PC-3 (cell line): ENCODE measurements around the gene ALG8. TPM values are rescaled to one million over a fixed set of nuclear protein-coding genes. Genes with fewer than 3 reads are reported as not detected.

Experiments used
- ATAC-seq: fragments of 200-7000 bp; cut with Tn5 transposase; 2 replicates; pipeline ENCODE4 v1.9.1; 2020; ENCODE audit warnings: mild to moderate bottlenecking, moderate library complexity
- BruUV-seq: library from RNA; stranded (reverse); fragments of 400-500 nt; replicated peaks from 2 replicates; lab custom pipeline; 2021; lab: Mats Ljungman, UMichigan
- CTCF ChIA-PET: fragments of 300-600 bp; sonication (Branson Sonifier 250); formaldehyde crosslinking; loops from one replicate; lab custom pipeline; 2022; ENCODE audit warnings: antibody characterized with exemption; lab: Charles Lee
- POLR2A ChIA-PET: fragments of 300-600 bp; sonication (Branson Sonifier 250); formaldehyde crosslinking; loops from one replicate; lab custom pipeline; 2022; ENCODE audit warnings: antibody characterized with exemption; ENCODE audit not compliant: unreplicated experiment; lab: Charles Lee
- DNase-seq: peaks from one replicate; pipeline ENCODE4 v3.0.0-alpha.2; 2015
- H2AFZ ChIP-seq: fragments of 300-600 bp; sonication (generic); 2 replicates; pipeline ENCODE4 v1.6.0; 2016; ENCODE audit warnings: antibody characterized with exemption, low read length
- H3F3A ChIP-seq: fragments of 300-600 bp; sonication (generic); one replicate; pipeline ENCODE4 v1.6.0; 2017; ENCODE audit warnings: antibody characterized with exemption, low read length, control low read depth, mild to moderate bottlenecking; ENCODE audit not compliant: unreplicated experiment
- H3K27ac ChIP-seq: fragments of 300-600 bp; sonication (generic); 2 replicates; pipeline ENCODE4 v1.5.1; 2016; ENCODE audit warnings: mild to moderate bottlenecking, low read length
- H3K27me3 ChIP-seq: fragments of 300-600 bp; sonication (generic); 2 replicates; pipeline ENCODE4 v1.6.1; 2016; ENCODE audit warnings: low read length, mixed read lengths
- H3K36me3 ChIP-seq: fragments of 300-600 bp; sonication (generic); 2 replicates; pipeline ENCODE4 v1.6.1; 2016; ENCODE audit warnings: low read depth, mixed run types, low read length, mixed read lengths
- H3K4me1 ChIP-seq: fragments of 300-600 bp; sonication (generic); 2 replicates; pipeline ENCODE4 v1.5.1; 2016; ENCODE audit warnings: low read length; ENCODE audit not compliant: insufficient read depth
- H3K4me2 ChIP-seq: fragments of 300-600 bp; sonication (generic); 2 replicates; pipeline ENCODE4 v1.6.0; 2016; ENCODE audit warnings: low read length
- H3K4me3 ChIP-seq: fragments of 300-600 bp; sonication (generic); 2 replicates; pipeline ENCODE4 v1.5.1; 2016; ENCODE audit warnings: mild to moderate bottlenecking, low read length, mixed read lengths
- H3K79me2 ChIP-seq: fragments of 300-600 bp; sonication (generic); 2 replicates; pipeline ENCODE4 v1.6.1; 2017; ENCODE audit warnings: low read length, mixed read lengths
- H3K9ac ChIP-seq: fragments of 300-600 bp; sonication (generic); 2 replicates; pipeline ENCODE4 v1.6.0; 2016; ENCODE audit warnings: mild to moderate bottlenecking, low read length
- H3K9me2 ChIP-seq: fragments of 300-600 bp; sonication (generic); replicated peaks from 2 replicates; pipeline ENCODE4 v1.6.1; 2016; ENCODE audit warnings: mixed run types, low read length, mixed read lengths
- H3K9me3 ChIP-seq: fragments of 300-600 bp; sonication (generic); 2 replicates; pipeline ENCODE4 v1.6.1; 2016; ENCODE audit warnings: low read length, mixed read lengths
- H4K20me1 ChIP-seq: fragments of 300-600 bp; sonication (generic); 2 replicates; pipeline ENCODE4 v1.6.1; 2016; ENCODE audit warnings: low read length, mixed read lengths
- EZH2 ChIP-seq: fragments of 300-600 bp; sonication (generic); IDR thresholded peaks from one replicate; pipeline ENCODE4 v1.6.1; 2017; ENCODE audit warnings: antibody characterized with exemption, mild to moderate bottlenecking, low read length; ENCODE audit not compliant: unreplicated experiment
- EZH2phosphoT487 ChIP-seq: fragments of 300-600 bp; sonication (generic); IDR thresholded peaks from 2 replicates; pipeline ENCODE4 v1.6.1; 2018; ENCODE audit warnings: mild to moderate bottlenecking, antibody characterized with exemption, low read length, borderline replicate concordance
- intact Hi-C: fragments of 100-400 bp; cut with micrococcal nuclease; formaldehyde crosslinking; loops from 2 replicates; pipeline ENCODE4 v1.9.0; 2023
- total RNA-seq: library from RNA; depleted of rRNA; stranded (reverse); fragments of >200 nt; gene quantifications from 2 replicates; pipeline ENCODE4 v1.2.3, GENCODE V29; 2014
- TF ChIP-seq, protein P1 (sequence below): fragments of 300-600 bp; sonication (generic); conservative IDR thresholded peaks from 2 replicates; pipeline ENCODE4 v1.5.1; 2017; ENCODE audit warnings: antibody characterized with exemption, low read depth, mild to moderate bottlenecking, low read length

Gene ALG8
- total RNA-seq, 1 experiment from 2014 or later = 73.6 TPM

DNA sequence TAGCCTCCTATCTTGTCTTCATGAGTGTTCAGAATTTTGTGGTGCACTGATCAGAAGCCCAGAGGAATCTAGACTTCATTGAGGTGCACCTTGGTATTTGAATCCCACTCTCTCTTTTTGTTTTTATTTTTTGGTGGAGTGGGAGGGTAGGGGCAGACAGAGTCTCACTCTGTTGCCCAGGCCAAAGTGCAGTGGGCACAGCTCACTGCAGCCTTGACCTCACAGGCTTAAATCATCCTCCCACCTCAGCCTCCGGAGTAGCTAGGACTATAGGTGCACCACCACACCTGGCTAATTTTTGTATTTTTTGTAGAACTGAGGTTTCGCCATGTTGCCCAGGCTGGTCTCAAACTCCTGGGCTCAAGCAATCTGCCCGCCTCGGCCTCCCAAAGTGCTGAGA is 10.9 kb upstream of the ALG8 start:
- no peak for DNase-seq
- Histone ChIP-seq H3K27ac (no peak overlapping the region), H3K4me1 (peaks cover 8% of the 10 kb centered on the region), H4K20me1 (no peaks in the 10 kb centered on the region), H3K27me3 (no peaks in the 10 kb centered on the region), H3K4me3 (no peak overlapping the region), H3K4me2 (no peak overlapping the region), H3K79me2 (no peaks in the 10 kb centered on the region), H3K9me3 (no peaks in the 10 kb centered on the region), H2AFZ (no peak overlapping the region), H3K36me3 (no peaks in the 10 kb centered on the region), H3F3A (no peaks in the 10 kb centered on the region), H3K9me2 (no peaks in the 10 kb centered on the region), H3K9ac (no peak overlapping the region)
- intact Hi-C loops = no loop called here
- TF ChIP-seq, protein P1, sequence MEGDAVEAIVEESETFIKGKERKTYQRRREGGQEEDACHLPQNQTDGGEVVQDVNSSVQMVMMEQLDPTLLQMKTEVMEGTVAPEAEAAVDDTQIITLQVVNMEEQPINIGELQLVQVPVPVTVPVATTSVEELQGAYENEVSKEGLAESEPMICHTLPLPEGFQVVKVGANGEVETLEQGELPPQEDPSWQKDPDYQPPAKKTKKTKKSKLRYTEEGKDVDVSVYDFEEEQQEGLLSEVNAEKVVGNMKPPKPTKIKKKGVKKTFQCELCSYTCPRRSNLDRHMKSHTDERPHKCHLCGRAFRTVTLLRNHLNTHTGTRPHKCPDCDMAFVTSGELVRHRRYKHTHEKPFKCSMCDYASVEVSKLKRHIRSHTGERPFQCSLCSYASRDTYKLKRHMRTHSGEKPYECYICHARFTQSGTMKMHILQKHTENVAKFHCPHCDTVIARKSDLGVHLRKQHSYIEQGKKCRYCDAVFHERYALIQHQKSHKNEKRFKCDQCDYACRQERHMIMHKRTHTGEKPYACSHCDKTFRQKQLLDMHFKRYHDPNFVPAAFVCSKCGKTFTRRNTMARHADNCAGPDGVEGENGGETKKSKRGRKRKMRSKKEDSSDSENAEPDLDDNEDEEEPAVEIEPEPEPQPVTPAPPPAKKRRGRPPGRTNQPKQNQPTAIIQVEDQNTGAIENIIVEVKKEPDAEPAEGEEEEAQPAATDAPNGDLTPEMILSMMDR = no peak
- TF ChIP-seq EZH2 (no peak), EZH2phosphoT487 (no peak)
- no peak for ATAC-seq
- ChIA-PET POLR2A (no interaction called here), CTCF (interaction anchor here (1.3 kb wide), 2 partner anchors 78 to 414 kb away, joined by 12 read pairs; no protein-coding TSS in a partner anchor)
- BruUV-seq = no TSS peak

DNA sequence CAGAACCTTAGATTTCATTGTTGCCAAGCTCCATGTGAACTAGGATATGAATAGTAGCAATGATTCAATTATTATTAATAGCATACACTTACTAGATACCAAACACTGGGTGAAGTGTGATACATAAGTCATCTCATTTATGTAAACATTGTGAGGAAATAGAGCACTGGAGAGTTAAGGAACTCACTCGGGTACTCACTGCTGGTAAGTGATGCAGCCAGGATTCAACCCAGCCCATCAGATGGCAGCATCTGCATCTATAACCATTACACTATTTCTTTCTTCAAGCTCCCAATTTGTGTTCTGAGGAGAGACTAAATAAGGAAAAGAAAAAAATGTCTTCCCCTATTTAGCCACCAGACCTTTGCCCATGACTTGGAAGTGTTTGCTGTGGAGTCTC is 10.2 kb upstream of the ALG8 start:
- H3K9ac ChIP-seq = no peak overlapping the region
- no peak overlapping the region for H2AFZ ChIP-seq
- peaks cover 8% of the 10 kb centered on the region for H3K4me1 ChIP-seq
- TF ChIP-seq, protein P1 = peak; percentile 76
- TF ChIP-seq EZH2phosphoT487 = no peak
- no peak for TF ChIP-seq EZH2
- DNase-seq (peak; percentile 92), ATAC-seq (peak; percentile 100)
- H3K4me2 ChIP-seq = peak overlapping the region; percentile 47
- ChIA-PET CTCF (interaction anchor here (0.5 to 1.3 kb wide), 11 partner anchors 10 to 415 kb away, joined by 3 to 12 read pairs (median 5); partner anchors contain the start of genes ALG8, KCTD21 and USP35), POLR2A (interaction anchor here (1.0 kb wide), 1 partner anchor 39 kb away, joined by 3 read pairs; the partner anchor contains the start of genes KCTD21 and USP35)
- no peaks in the 10 kb centered on the region for H3K36me3 ChIP-seq
- no peaks in the 10 kb centered on the region for H4K20me1 ChIP-seq
- H3K9me2 ChIP-seq = no peaks in the 10 kb centered on the region
- no TSS peak for BruUV-seq
- H3F3A ChIP-seq = no peaks in the 10 kb centered on the region
- no peaks in the 10 kb centered on the region for H3K9me3 ChIP-seq
- peak overlapping the region; percentile 72 for H3K27ac ChIP-seq
- intact Hi-C loops = loop anchor here (1.0 to 2.0 kb wide), 5 partner anchors 39 to 415 kb away; partner anchors contain the start of genes KCTD21 and USP35
- no peak overlapping the region for H3K4me3 ChIP-seq
- H3K79me2 ChIP-seq = no peaks in the 10 kb centered on the region
- no peaks in the 10 kb centered on the region for H3K27me3 ChIP-seq

DNA sequence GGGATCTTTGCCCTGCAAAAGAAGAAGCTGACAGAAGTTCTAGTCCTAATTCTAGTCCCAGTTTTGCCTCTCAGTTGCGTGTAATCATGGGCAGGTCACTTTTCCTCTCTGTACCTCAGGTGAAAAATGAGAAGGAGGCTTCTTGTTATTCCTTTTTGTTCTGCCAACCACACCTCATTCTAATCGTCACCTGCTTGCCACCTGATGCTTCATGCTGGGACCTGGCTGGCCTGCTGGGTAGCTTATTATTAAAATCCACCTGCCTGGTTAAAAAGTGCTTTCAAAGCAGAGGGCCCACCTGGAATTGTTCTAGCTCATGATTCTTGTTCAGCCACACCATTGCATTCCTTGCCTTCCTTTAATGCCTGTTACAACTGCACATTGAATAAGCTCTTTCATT is 8.4 kb upstream of the ALG8 start:
- Histone ChIP-seq H3K27ac (no peak overlapping the region), H3K79me2 (no peaks in the 10 kb centered on the region), H3K27me3 (no peaks in the 10 kb centered on the region), H3K9me3 (no peaks in the 10 kb centered on the region), H4K20me1 (no peaks in the 10 kb centered on the region), H3K4me2 (no peak overlapping the region), H3K36me3 (no peaks in the 10 kb centered on the region), H3K9ac (no peak overlapping the region), H3K9me2 (no peaks in the 10 kb centered on the region), H2AFZ (no peak overlapping the region), H3F3A (no peaks in the 10 kb centered on the region), H3K4me3 (no peak overlapping the region), H3K4me1 (peaks cover 8% of the 10 kb centered on the region)
- no peak for TF ChIP-seq EZH2phosphoT487
- no peak for TF ChIP-seq EZH2
- TF ChIP-seq, protein P1 = no peak
- intact Hi-C loops = loop anchor here (2.0 kb wide), 1 partner anchor 267 kb away; no protein-coding TSS in a partner anchor
- BruUV-seq = no TSS peak
- POLR2A ChIA-PET = no interaction called here
- DNase-seq = no peak
- ATAC-seq = no peak
- CTCF ChIA-PET = interaction anchor here (0.6 kb wide), 1 partner anchor 176 kb away, joined by 16 read pairs; no protein-coding TSS in a partner anchor
